Measurements from ENCODE around the gene C1orf115.
A peak's percentile ranks its signal among the peaks of the same experiment; 100 is the strongest.
"Not testable (repeated sequence)": the region's sequence is repeated elsewhere in the genome, so short reads cannot be mapped to it uniquely, and the experiment has no call there.

The C1orf115 gene

GRCh38 chr1:220695426-220695825 lies 5.3 kb downstream of the C1orf115 start:
- no peak for DNase-seq

DNA sequence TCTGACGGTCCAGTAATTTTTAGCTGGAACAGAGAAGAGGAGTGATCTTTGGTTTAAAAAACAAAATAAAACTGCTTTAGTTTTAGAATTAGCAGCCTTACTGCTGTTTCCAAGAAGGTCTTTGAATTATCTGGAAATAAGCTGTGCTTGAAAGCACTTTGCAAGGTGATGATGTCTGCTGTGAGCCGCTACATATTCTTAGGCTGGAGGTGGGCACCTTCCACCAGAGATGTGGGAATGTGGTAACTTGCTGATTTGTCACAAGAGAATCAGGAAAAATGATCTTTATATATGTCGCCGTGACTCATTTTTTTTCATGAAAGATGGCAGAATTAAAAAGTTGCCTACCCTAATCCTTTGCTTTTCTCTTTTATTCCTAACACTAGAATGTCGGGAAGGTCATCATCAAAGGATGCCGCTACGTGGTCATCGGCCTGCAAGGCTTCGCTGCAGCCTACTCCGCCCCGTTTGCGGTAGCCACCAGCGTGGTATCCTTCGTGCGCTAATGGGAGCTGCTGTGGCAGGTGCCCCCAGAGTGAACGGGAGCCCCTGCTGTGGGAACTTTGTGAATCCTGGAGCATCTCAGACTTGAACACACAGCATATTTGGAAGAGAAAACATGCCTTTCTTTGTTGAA lies 6.2 kb downstream of the C1orf115 start:
- no peak for DNase-seq

DNA sequence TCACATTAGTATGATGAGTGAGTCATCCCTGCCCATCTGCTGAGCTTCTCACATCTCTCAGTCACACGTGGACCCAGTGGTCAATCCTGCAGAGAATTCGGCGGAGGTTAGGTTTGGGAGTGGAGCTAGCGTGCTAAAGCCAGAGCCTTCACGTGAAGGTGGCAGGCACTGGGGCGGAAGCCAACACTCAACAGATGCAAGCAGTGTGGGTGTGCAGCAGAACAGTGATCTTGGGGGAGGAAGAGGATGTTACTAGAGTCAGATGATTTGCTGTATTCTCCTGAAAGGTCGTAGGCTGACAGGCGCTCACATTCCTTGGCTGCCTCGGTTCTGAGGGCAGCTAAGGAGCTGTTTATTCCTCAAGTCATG lies 6.7 kb downstream of the C1orf115 start:
- DNase-seq: no peak

DNA sequence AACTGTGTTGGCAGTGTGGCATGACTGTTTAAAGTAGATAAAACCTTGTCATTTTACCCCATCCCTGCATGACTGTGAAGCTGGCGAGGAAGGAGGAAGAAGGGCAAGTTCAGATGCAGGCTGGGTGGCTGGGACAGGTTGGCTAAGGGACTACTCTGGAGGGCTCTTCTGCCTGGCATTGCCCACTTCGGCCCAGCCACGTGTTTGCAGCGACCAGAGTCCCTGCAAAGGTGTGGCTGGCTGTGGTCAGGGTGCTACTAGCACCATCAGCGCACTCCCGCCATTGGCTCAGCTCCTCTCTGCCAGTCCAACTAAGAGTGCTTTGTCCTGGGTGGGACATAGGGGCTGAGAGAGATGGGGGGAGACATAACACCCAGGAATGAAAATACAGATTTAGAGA lies 7.2 kb downstream of the C1orf115 start:
- DNase-seq: no peak

GRCh38 chr1:220698607-220699016 lies 8.4 kb downstream of the C1orf115 start:
- DNase-seq: no peak

DNA sequence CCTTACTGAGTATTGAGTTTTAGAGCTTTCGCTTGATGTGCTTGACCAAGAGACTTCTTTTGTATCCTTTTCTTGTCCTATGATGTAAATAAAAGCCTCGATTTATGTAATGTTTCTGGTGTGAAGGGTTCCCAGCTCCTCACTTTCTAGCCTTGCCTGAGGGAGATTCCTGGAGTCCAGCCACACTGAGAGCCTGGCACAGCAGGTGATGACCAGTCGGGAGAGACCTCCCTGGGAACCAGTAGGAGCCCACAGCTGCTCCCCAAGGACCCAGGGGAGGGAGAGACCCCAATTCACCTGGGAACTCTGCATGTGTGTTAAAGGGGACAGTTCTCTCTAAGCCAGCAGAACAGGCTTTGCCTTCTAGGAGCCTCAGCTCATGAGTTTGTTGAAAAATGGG lies 8.9 kb downstream of the C1orf115 start:
- no peak for DNase-seq

DNA sequence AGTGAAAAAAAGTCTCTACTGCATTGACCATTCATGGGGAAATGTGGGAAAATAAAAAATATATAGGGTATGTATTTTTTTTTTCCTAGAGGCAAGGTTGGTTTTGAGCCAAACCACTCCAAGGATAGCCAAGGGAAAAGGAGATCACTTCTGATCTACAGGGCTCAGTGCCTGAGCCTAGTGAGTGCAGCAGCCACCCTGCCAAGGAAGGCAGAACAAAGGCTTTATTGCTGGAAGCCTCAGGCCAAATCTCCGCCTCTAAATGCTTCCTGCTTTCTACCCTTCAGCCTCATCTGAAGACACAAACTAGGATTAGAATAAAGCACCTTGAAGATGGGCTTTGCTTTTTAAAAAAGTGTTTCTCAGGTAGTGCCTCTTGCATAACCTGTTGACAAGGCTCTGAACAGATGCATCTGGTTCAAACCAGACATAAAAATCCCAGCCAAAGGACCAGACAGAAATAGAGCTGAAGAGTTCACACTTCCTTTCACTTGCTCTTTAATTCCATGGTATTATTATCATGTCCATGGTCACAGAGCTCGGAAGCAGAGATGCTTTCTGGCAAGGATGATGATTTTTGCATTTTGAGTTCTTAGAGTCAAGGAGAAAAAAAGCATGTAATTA lies 10.5 kb downstream of the C1orf115 start:
- DNase-seq: no peak

DNA sequence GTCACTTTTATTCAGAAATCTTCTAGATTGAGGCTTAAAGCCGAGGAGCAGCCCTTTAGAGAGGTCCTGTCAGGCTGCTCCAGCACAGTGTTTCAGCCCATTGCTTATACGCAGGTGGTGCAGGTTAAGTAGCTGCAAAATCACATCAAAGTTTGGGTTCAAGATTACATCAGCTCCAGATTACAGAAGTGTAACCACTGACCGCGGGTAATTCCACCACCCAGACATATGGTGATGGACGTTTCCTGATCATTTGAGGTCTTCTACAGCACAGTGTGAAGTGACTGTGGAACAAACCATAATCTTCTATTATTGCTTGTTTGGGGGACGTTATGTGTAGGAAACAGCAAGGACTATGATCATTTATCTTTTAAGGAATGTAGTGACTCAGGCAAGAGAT lies 11.8 kb downstream of the C1orf115 start:
- DNase-seq: no peak

- DNase-seq: no peak
Measured at GRCh38 chr1:220702733-220703270, 12.6 kb downstream of the C1orf115 start.

GRCh38 chr1:220703305-220703704 lies 13.1 kb downstream of the C1orf115 start:
- DNase-seq: no peak

GRCh38 chr1:220705782-220706181 lies 15.6 kb downstream of the C1orf115 start:
- DNase-seq: no peak

DNA sequence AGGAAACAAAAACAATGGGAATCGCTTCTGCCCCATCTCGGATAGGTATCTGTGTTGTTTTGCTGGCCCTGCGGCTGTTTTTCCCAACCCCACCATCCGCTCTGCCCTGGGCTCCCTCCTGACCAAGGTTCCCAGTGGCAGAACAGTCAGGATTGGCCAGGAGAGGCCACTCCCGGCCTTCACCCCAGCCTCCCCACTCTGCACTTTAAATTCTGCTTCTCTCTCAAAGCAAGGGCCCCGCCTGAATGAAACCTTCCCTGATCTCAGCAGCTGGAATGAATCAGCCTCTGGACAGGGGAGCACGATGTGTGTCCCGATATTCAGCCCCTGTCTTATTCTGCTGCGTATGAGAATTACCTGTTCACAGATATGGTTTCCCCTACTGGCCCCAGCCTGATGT lies 16.3 kb downstream of the C1orf115 start:
- no peak for DNase-seq

GRCh38 chr1:220707160-220707559 lies 17.0 kb downstream of the C1orf115 start:
- no peak for DNase-seq

GRCh38 chr1:220708244-220708643 lies 18.1 kb downstream of the C1orf115 start:
- DNase-seq: no peak

GRCh38 chr1:220708936-220709801 lies 19.0 kb downstream of the C1orf115 start:
- no peak for DNase-seq

DNA sequence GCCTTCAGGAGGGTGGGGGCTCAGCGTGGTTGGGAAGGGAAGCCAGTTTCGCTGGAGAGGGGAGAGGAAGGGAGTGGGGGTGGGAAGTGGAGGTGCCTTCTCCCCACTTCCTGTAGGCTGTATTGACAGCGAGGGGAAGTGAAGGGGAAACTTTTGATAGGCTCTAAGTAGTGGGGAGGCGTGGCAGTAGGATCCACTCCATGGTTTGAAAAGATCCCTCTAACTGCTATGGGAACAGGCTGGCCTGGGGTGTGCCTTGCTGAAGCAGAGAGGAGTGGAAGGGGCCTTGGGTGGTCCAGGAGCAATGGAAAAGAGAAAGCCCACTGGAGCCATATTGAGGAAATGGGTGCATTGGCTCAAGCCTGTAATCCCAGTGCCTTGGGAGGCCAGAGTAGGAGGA lies 20.2 kb downstream of the C1orf115 start:
- no peak for DNase-seq

GRCh38 chr1:220711056-220711809 lies 21.1 kb downstream of the C1orf115 start:
- peak in 1 of 2 donors; percentile 11 for DNase-seq

- DNase-seq: not testable (repeated sequence)
Measured at GRCh38 chr1:220715986-220716385, 25.8 kb downstream of the C1orf115 start.

- no peak for DNase-seq
Measured at GRCh38 chr1:220717800-220718640, 27.9 kb downstream of the C1orf115 start.

- DNase-seq: not testable (repeated sequence)
Measured at GRCh38 chr1:220721266-220721665, 31.1 kb downstream of the C1orf115 start.

DNA sequence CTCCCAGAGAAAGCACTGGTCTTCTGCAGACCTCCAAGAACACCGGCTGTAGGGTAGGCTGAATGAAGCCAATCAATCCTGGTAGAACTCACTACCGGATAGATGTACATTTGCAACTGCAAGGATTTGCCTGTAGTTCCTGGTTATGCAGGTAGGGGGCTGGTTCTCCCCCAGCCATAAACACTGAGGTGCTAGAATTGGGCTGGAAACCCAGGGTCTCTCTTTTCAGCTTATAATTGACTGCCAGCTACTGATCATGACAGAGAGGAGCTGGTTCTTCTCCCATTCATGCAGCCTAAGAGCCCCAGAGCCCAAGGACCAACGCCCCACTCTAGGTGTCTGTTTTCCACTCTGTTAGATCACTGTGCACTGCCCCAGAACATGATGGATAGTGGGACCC lies 36.5 kb downstream of the C1orf115 start:
- DNase-seq: no peak

GRCh38 chr1:220727519-220727918 lies 37.4 kb downstream of the C1orf115 start:
- DNase-seq: no peak

Measured in CD4-positive, alpha-beta T cell treated with Interleukin-1 beta for 1 hour (primary cell).